ENCODE data around the gene ZYG11B. TPM values are rescaled to one million over a fixed set of nuclear protein-coding genes. Genes with fewer than 3 reads are reported as not detected.

The ZYG11B gene
- total RNA-seq, 1 experiment from 2014 or later = 20.6 TPM

- Histone ChIP-seq H3K4ac (ENCODE audit: low read depth, low read length) (no peak overlapping the region), H4K91ac (ENCODE audit: insufficient read length, low read depth, low read length) (no peak overlapping the region), H3T11ph (ENCODE audit: low read length) (no peak overlapping the region), H2AK5ac (ENCODE audit: insufficient read length, low read length) (no peak overlapping the region), H3K9me3 (ENCODE audit: control insufficient read depth, low read depth, low read length) (no peaks in the 10 kb centered on the region), H4K20me1 (ENCODE audit: control insufficient read depth, insufficient read depth, insufficient read length) (no peaks in the 10 kb centered on the region), H3K23ac (ENCODE audit: insufficient read length, low read depth, low read length) (no peak overlapping the region), H3K14ac (ENCODE audit: insufficient read depth, low read length) (no peak overlapping the region), H2BK12ac (ENCODE audit: insufficient read length, low read depth, low read length) (no peak overlapping the region), H2BK5ac (ENCODE audit: insufficient read length, low read length) (no peak overlapping the region), H4K8ac (replicated peaks; ENCODE audit: insufficient read length, low read depth, low read length) (no peak overlapping the region), H3K27ac (ENCODE audit: insufficient read length, low read depth, low read length) (no peak overlapping the region), H2AFZ (ENCODE audit: low read length) (no peak overlapping the region), H3K56ac (ENCODE audit: insufficient read length, low read depth, low read length) (no peak overlapping the region), H3K79me2 (ENCODE audit: insufficient read depth, low read length) (no peaks in the 10 kb centered on the region), H2BK15ac (ENCODE audit: low read depth, low read length) (no peak overlapping the region), H2BK120ac (ENCODE audit: low read depth, low read length, poor library complexity, severe bottlenecking) (no peak overlapping the region), H4K5ac (ENCODE audit: insufficient read length, low read depth, low read length) (no peak overlapping the region), H2BK20ac (ENCODE audit: low read depth, low read length, poor library complexity, severe bottlenecking) (no peak overlapping the region), H3K27me3 (ENCODE audit: insufficient read depth, low read length) (no peaks in the 10 kb centered on the region), H3K18ac (ENCODE audit: insufficient read length, low read depth, low read length) (no peak overlapping the region), H3K4me2 (ENCODE audit: insufficient read depth, insufficient read length, low read length) (no peak overlapping the region), H3K23me2 (ENCODE audit: insufficient read length, low read depth, low read length, poor library complexity, severe bottlenecking) (peaks cover 6% of the 10 kb centered on the region), H3K9ac (ENCODE audit: extremely low read depth, insufficient read length, low read length) (no peak overlapping the region), H3K79me1 (ENCODE audit: insufficient read depth, low read depth, low read length, poor library complexity, severe bottlenecking) (no peaks in the 10 kb centered on the region), H3K4me1 (ENCODE audit: insufficient read depth, low read length) (no peaks in the 10 kb centered on the region)
- no CpG with 5 or more reads among the region's 6 CpGs for WGBS (ENCODE audit: extremely low coverage, insufficient read length, low lambda C conversion rate)
- H3K4me1 Mint-ChIP-seq = peaks cover 11 to 17% of the 10 kb centered on the region in 2 experiments
- no peaks in the 10 kb centered on the region for H3K36me3 Mint-ChIP-seq (ENCODE audit: insufficient read depth in 1 of 3, low read depth in 3 of 3)
- H3K27ac Mint-ChIP-seq = peak overlapping the region in 1 of 3 experiments; percentile 1; a peak in 1 of 7 replicates
- TF ChIP-seq CTCF (conservative IDR thresholded peaks at IDR 0.05) = no peak
- H3K9me3 Mint-ChIP-seq = no peaks in the 10 kb centered on the region; a peak in 1 of 5 replicates
- H3K27me3 Mint-ChIP-seq (ENCODE audit: low read depth) = peaks cover 4% of the 10 kb centered on the region
- no peak for DNase-seq
- no peak overlapping the region for H3K4me3 Mint-ChIP-seq
Observed at GRCh38 chr1:52706136-52706670, 20.1 kb upstream of the ZYG11B start.

Measured in H9 (cell line).